ENCODE results near the gene IFT80.

The IFT80 gene

GRCh38 chr3:160291290-160291908, 107.6 kb downstream of the IFT80 start:
- no peak overlapping the region for H3K27ac ChIP-seq
- CTCF ChIA-PET: interaction anchor here (0.7 kb wide), 1 partner anchor 41 kb away, joined by 3 read pairs; no protein-coding TSS in a partner anchor
- TF ChIP-seq, protein P1, sequence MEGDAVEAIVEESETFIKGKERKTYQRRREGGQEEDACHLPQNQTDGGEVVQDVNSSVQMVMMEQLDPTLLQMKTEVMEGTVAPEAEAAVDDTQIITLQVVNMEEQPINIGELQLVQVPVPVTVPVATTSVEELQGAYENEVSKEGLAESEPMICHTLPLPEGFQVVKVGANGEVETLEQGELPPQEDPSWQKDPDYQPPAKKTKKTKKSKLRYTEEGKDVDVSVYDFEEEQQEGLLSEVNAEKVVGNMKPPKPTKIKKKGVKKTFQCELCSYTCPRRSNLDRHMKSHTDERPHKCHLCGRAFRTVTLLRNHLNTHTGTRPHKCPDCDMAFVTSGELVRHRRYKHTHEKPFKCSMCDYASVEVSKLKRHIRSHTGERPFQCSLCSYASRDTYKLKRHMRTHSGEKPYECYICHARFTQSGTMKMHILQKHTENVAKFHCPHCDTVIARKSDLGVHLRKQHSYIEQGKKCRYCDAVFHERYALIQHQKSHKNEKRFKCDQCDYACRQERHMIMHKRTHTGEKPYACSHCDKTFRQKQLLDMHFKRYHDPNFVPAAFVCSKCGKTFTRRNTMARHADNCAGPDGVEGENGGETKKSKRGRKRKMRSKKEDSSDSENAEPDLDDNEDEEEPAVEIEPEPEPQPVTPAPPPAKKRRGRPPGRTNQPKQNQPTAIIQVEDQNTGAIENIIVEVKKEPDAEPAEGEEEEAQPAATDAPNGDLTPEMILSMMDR (conservative IDR thresholded peaks at IDR 0.05; ENCODE audit: low read depth): no peak
- DNase-seq (ENCODE audit: low spot score): no peak
- POLR2A ChIA-PET (ENCODE audit: low non-redundant PET): no interaction called here

- POLR2A ChIA-PET (ENCODE audit: low non-redundant PET): no interaction called here
- H3K27ac ChIP-seq: no peak overlapping the region
- CTCF ChIA-PET: no interaction called here
- DNase-seq (ENCODE audit: low spot score): no peak
- TF ChIP-seq, protein P1 (conservative IDR thresholded peaks at IDR 0.05; ENCODE audit: low read depth): no peak
Measured at GRCh38 chr3:160287666-160288065, 111.4 kb downstream of the IFT80 start.

GRCh38 chr3:160286231-160286630, 112.8 kb downstream of the IFT80 start:
- POLR2A ChIA-PET (ENCODE audit: low non-redundant PET): no interaction called here
- CTCF ChIA-PET: interaction anchor here (0.7 kb wide), 2 partner anchors 20 to 208 kb away, joined by 3 read pairs; no protein-coding TSS in a partner anchor
- no peak overlapping the region for H3K27ac ChIP-seq
- TF ChIP-seq, protein P1 (conservative IDR thresholded peaks at IDR 0.05; ENCODE audit: low read depth): no peak
- DNase-seq (ENCODE audit: low spot score): no peak

DNA sequence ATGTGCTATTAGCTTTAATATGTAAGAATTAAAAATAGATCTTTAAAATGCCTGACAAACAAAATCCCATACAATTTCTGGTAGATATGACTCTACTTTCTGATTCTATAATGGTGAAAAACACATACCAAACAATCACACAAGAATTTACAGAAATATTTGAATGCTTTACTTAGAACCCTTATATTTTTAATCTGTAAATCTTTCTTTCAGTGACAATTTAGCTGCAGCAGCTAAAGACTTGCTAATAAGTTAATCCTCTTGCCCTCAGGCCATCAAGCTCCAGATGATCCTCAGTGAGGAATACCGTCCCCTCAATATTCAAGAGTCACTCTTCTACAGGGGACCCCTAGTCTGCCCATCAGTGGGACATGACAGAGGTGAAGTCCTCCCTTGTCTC, 118.2 kb downstream of the IFT80 start:
- ChIA-PET CTCF (no interaction called here), POLR2A (ENCODE audit: low non-redundant PET) (no interaction called here)
- no peak for DNase-seq (ENCODE audit: low spot score)
- TF ChIP-seq, protein P1 (conservative IDR thresholded peaks at IDR 0.05; ENCODE audit: low read depth): no peak
- no peak overlapping the region for H3K27ac ChIP-seq

- DNase-seq (ENCODE audit: low spot score): no peak
- ChIA-PET CTCF (no interaction called here), POLR2A (ENCODE audit: low non-redundant PET) (no interaction called here)
- H3K27ac ChIP-seq: no peak overlapping the region
- TF ChIP-seq, protein P1 (conservative IDR thresholded peaks at IDR 0.05; ENCODE audit: low read depth): no peak
Measured at GRCh38 chr3:160279657-160280056, 119.4 kb downstream of the IFT80 start.

- no peak for DNase-seq (ENCODE audit: low spot score)
- POLR2A ChIA-PET (ENCODE audit: low non-redundant PET): no interaction called here
- CTCF ChIA-PET: no interaction called here
- H3K27ac ChIP-seq: no peak overlapping the region
- TF ChIP-seq, protein P1 (conservative IDR thresholded peaks at IDR 0.05; ENCODE audit: low read depth): no peak
Measured at GRCh38 chr3:160278210-160278609, 120.8 kb downstream of the IFT80 start.

All from RWPE1 (cell line).